GM19240 (cell line): Measurements from ENCODE around the gene ATF7IP.
"Not testable (repeated sequence)": the region's sequence is repeated elsewhere in the genome, so short reads cannot be mapped to it uniquely, and the experiment has no call there.

Experiments used
- DNase-seq: peaks from one replicate; pipeline ENCODE4 v3.0.0; 2011; ENCODE audit warnings: low spot score; ENCODE audit not compliant: insufficient read length

ATF7IP gene, protein sequence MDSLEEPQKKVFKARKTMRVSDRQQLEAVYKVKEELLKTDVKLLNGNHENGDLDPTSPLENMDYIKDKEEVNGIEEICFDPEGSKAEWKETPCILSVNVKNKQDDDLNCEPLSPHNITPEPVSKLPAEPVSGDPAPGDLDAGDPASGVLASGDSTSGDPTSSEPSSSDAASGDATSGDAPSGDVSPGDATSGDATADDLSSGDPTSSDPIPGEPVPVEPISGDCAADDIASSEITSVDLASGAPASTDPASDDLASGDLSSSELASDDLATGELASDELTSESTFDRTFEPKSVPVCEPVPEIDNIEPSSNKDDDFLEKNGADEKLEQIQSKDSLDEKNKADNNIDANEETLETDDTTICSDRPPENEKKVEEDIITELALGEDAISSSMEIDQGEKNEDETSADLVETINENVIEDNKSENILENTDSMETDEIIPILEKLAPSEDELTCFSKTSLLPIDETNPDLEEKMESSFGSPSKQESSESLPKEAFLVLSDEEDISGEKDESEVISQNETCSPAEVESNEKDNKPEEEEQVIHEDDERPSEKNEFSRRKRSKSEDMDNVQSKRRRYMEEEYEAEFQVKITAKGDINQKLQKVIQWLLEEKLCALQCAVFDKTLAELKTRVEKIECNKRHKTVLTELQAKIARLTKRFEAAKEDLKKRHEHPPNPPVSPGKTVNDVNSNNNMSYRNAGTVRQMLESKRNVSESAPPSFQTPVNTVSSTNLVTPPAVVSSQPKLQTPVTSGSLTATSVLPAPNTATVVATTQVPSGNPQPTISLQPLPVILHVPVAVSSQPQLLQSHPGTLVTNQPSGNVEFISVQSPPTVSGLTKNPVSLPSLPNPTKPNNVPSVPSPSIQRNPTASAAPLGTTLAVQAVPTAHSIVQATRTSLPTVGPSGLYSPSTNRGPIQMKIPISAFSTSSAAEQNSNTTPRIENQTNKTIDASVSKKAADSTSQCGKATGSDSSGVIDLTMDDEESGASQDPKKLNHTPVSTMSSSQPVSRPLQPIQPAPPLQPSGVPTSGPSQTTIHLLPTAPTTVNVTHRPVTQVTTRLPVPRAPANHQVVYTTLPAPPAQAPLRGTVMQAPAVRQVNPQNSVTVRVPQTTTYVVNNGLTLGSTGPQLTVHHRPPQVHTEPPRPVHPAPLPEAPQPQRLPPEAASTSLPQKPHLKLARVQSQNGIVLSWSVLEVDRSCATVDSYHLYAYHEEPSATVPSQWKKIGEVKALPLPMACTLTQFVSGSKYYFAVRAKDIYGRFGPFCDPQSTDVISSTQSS

DNA sequence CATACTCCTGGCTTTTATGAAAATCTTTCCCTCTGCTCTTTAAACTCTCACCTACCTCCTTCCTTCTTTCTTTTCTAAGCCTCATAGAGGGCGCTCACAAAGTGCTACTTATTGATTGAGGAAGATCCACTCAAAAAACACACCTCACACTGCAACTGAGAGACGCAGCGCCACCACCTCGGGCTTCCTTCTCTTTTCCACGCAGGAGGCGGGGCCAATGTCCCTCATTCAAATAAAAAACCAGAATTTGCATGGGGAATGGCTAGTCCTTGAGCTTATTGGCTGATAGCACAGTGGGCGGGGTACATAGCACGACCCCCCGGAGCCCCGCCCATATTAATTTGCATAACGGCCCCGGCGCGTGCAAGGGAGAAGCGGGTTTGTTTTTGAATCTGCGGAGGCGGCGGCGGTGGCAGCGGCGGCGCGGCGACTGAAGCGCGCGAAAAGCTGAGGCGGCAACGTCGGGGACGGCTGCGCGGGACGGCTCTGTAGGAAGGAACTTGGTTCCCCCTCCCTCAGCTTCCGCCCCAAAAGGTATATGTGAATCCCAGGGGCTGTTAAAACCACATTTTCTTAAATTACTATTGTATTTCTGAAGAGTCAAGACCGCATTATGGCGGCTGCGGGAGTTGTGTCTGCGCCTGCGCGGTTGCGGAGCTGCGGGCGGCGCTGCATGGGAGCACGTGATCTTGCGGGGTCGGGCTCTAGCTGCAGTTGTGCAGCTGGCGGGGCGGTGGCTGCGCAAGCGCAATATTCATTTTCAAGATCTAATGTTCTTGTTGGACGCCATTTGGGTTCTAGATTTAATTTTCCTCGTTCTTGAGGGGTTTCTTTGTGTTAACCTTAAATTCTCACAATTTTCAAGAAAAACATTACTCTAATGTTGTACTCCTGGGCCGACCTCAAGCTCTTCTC, at the start of gene ATF7IP:
Gene ATF7IP (plus strand): TSS at position 389 of the 915 bp plus-strand sequence. CDS start 58,234 bp downstream, outside the sequence.
- DNase-seq = peak; percentile 61

GRCh38 chr12:14317362-14318146, 47.9 kb upstream of the ATF7IP start:
- no peak for DNase-seq

- DNase-seq = not testable (repeated sequence)
Observed at GRCh38 chr12:14319704-14320427, 45.6 kb upstream of the ATF7IP start.

DNA sequence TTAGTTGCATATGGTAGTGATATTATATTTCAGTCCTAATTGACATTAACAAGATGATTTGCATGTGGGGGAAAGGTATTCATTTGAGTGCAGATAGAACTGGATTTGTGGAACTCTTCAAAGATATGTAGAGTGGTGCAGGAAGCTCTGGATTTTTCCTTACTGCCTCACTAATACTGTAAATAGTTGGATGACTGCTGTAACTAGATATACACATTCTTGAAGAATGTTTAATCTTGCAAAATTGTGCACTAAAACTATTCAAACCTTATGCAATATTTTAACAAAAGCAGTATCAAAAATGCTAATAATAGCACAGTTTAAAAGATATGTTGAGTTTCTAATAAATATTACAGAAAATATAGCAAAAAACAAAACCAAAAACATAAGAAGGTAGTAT, 43.1 kb upstream of the ATF7IP start:
- no peak for DNase-seq

DNA sequence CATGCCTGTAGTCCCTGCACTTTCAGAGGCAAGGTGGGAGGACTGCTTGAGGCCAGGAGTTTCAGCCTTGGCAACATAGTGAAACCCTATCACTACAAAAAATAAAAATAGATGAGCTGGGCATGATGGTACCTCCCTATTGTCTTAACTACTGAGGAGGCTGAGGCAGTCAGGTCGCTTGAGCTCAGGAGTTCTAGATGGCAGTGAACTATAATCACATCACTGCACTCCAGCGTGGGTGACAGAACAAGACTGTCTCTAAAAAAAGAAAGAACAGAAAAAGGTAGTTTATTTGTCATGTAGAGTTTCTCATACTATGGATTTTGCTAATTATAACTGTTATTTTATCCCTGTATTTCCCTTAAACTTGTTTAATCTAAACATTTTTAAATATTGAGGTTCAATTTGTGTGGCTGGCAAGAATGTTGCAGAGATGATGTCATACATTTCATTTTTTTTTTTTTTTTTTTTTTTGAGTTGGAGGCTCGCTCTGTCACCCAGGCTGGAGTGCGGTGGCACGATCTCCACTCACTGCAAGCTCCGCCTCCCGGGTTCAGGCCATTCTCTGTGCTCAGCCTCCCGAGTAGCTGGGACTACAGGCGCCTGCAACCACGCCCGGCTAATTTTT, 39.7 kb upstream of the ATF7IP start:
- no peak for DNase-seq

DNA sequence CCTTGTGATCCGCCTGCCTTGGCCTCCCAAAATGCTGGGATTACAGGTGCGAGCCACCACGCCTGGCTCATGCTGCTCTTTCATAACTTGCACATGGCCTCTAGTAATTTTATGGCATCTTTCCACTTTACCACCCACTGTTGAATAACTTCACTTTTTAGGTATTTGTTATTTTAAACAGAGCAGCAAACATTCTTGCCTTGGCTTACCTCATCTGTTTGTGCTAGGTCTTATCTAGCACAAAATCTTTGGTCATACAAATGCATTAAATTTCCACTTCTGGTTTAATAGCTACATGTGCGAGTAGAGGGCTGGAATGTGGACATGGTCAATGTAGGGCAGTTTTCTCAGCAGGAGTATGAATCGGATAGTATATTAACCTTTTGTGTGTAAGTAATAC, 38.8 kb upstream of the ATF7IP start:
- no peak for DNase-seq

DNA sequence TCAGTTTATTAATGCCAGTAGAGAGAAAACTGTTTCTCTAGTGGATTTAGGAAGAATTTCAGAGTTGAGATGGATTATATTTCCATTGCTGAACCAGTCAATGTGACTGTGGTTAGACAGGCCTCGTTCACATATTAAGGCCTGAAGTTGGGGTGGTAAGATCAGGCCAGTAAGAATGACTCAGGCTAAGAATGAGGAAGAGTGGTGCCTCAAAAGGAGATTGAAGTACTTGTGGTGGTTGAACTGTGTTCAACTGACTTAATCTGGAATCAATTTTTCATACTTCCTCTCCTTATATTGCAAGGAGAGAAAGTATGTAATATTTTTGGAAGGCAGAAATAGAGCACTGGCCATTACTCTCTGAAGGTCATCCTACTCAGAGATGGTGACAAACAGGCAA, 37.8 kb upstream of the ATF7IP start:
- DNase-seq = no peak

DNA sequence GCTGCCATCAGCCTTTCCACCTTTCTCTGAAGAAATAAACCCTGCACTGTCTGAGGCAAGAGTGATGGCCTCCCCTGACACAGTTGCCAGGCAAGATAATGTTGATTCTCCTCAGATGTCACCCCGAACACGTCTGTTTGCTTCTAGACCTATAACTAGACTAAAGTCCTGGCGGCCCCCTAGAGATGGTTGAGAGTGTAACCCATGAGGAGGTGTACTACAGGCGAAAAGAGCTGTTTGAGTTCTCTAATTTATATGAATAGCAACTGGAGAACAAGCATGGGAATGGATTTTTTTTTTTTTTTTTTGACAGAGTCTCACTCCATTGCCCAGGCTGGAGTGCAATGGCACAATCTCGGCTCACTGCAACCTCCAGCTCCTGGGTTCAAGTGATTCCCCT, 33.0 kb upstream of the ATF7IP start:
- no peak for DNase-seq

DNA sequence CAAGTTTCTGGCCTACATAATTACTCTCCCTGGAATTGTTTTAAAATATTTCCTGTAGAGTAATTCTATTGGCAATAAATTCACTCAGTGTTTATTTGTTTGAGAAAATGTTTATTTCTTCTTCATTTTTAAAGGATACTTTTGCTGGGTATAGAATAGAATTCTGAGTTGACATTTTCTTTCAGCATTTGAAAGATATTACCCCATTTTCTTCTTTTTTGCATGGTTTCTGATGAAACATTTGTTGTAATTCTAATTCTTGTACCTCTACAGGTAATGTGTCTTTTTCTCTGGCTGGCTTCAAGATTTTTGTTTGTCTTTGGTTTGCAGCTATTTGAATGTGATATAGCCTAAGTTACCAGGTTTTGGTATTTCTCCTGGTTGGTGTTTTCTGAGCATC, 25.1 kb upstream of the ATF7IP start:
- DNase-seq = no peak

GRCh38 chr12:14351524-14351923, 14.0 kb upstream of the ATF7IP start:
- DNase-seq = not testable (repeated sequence)

- DNase-seq = not testable (repeated sequence)
Observed at GRCh38 chr12:14352066-14352465, 13.4 kb upstream of the ATF7IP start.

DNA sequence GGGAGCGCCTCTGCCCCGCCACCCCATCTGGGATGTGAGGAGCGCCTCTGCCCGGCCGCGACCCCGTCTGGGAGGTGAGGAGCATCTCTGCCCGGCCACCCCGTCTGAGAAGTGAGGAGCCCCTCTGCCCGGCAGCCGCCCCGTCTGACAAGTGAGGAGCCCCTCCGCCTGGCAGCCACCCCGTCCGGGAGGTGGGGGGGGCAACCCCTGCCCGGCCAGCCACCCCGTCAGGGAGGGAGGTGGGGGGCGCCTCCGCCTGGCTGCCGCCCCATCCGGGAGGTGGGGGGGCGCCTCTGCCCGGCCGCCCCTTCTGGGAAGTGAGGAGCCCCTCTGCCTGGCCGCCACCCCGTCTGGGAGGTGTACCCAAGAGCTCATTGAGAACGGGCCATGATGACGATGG, 10.8 kb upstream of the ATF7IP start:
- DNase-seq = not testable (repeated sequence)

DNA sequence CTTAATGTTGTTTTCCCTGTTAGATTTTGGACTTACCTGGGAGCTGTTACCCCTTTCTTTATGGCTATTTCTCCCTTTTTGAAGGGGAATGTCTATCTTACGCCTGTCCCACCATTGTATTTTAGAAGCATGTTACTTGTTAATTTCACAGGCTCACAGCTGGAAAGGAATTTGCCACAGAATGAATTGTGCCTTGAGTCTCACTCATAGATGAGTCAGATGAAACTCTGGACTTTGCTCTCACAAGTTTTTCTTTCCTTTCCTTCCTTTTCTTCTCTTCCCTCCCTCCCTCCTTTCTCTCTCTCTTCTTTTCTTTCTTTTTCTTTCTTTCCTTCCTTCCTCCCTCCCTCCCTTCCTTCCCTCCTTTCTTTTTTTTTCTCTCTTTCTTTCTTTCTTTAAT, 9.3 kb upstream of the ATF7IP start:
- DNase-seq = no peak

DNA sequence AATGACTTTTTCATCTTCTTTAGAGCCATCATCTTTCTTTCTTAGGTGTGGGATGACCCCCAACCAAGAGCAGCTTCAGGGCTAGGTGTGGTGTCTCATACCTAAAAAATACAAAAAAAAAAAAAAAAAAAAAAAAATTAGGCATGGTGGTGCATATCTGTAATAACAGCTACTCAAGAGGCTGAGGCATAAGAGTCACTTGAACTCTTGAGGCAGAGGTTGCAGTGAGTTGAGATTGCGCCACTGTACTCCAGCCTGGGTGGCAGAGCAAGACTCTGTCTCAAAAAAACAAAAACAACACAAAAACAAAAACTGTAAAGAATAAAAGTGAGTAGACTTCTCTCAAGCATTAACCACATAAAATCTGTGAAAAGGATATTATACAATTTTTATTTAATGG, 8.0 kb upstream of the ATF7IP start:
- no peak for DNase-seq

DNA sequence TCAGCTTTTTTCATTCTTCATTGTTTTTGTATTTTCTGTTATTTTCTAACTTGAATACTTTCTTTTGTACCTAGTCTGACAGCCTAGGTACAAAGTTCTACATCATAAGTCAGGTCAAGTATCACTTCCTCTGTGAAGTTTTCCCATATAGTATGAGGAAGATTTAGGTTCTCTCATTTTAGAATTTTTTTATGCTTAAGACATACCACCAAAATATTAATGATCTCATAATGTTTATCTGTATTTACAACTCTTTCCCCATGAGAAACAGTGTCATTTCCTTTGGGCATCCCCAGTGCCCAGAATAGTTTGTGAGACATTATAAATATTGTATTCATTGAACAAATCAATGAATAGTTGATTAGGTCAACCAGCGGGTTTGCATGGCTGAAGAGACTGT, 3.1 kb upstream of the ATF7IP start:
- DNase-seq = no peak

GRCh38 chr12:14364583-14365271, 755 bp upstream of the ATF7IP start:
- DNase-seq = no peak

DNA sequence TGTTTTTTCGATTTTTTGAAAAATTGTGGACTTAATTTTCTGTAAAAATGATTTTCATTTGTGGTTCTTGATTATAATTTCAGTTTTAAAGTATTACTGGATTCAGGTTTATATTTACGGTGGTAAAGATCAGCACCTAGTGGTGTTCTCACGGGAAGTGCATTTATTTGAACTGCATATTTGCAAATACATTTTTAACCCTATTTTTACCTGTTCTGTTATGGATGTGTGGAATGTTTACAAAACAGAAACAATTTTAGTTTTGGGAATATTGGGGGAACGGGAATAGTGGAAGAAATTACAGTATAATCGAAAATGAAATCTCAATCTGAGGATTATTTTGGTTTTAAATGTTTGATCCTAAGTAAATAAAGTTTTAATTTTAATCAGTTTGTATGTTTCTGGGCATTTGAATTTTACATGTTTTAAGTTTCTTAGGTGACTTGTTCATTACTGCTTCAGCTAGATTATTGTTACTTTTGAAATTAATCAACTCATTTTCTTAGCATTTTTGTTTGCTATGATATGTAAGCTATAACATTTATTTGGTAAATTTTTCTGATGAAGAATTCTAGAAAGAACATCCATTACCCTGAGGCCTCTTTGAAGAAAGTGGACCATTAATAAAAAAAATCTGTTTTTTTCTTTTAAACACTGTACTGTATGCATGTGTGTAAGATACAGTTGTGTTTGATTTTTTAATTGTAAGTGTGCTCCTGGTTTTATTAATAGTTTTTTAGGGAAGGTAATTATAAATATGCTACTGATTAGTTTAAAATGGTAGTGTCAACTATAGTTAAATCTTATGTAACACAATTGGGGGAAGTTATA, 942 bp downstream of the ATF7IP start:
- no peak for DNase-seq
